ENCODE measurements around the gene CHRNG.

DNA sequence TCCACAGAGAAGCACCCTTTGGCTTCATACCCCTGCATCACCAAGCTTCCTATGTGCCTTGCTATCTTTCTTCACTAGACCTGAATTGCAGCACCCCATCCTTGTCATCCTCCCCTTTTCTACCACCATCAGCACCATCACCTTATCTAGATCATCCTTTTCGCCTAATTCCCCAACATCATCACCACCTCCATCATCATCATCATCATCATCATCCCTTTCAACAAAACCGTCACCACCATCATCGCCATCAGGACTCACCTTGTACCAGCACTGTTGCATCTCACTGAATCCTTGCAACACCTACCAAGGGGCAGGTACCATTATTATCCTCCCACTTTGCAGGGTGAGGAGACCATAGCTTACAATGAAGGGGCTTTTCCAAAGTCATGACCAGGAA is 41.0 kb upstream of the CHRNG start:
- TF ChIP-seq, protein P1, sequence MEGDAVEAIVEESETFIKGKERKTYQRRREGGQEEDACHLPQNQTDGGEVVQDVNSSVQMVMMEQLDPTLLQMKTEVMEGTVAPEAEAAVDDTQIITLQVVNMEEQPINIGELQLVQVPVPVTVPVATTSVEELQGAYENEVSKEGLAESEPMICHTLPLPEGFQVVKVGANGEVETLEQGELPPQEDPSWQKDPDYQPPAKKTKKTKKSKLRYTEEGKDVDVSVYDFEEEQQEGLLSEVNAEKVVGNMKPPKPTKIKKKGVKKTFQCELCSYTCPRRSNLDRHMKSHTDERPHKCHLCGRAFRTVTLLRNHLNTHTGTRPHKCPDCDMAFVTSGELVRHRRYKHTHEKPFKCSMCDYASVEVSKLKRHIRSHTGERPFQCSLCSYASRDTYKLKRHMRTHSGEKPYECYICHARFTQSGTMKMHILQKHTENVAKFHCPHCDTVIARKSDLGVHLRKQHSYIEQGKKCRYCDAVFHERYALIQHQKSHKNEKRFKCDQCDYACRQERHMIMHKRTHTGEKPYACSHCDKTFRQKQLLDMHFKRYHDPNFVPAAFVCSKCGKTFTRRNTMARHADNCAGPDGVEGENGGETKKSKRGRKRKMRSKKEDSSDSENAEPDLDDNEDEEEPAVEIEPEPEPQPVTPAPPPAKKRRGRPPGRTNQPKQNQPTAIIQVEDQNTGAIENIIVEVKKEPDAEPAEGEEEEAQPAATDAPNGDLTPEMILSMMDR (conservative IDR thresholded peaks at IDR 0.05 in 1 of 2, IDR thresholded peaks at IDR 0.05 in 1 of 2; ENCODE audit: low read depth in 1 of 2, low read length in 2 of 2), result no peak
- TF ChIP-seq EZH2 (IDR thresholded peaks at IDR 0.05; ENCODE audit: low read length, missing control alignments), result no peak
